Thyroid gland (tissue), 4 donors: Measurements from ENCODE around the gene OR13A1. TPM values are rescaled to one million over a fixed set of nuclear protein-coding genes. Genes with fewer than 3 reads are reported as not detected.
"Not testable (repeated sequence)": the region's sequence is repeated elsewhere in the genome, so short reads cannot be mapped to it uniquely, and the experiment has no call there.

ENCODE experiments used
- DNase-seq, 2 donors: peaks; one replicate each; pipeline ENCODE4 v3.0.0-alpha.2; 2019
- H3K27ac ChIP-seq, 3 donors: fragments of 200-600 bp; sonication (generic); 1 replicate in 2 of 3; 2 replicates in 1 of 3; pipeline ENCODE4 v1.5.1; 2016 to 2019; ENCODE audit warnings: mild to moderate bottlenecking in 1 of 3, moderate library complexity in 1 of 3
- H3K27me3 ChIP-seq: fragments of 200-600 bp; sonication (generic); one replicate; pipeline ENCODE4 v1.5.1; 2019
- H3K36me3 ChIP-seq, 2 donors: fragments of 200-600 bp; sonication (generic); one replicate each; pipeline ENCODE4 v1.5.1; 2016 to 2019
- H3K4me1 ChIP-seq, 2 donors: fragments of 200-600 bp; sonication (generic); one replicate each; pipeline ENCODE4 v1.5.1; 2017 to 2019
- H3K4me3 ChIP-seq, 3 donors: fragments of 200-600 bp; sonication (generic); replicated peaks in 1 of 3; 1 replicate in 2 of 3; 2 replicates in 1 of 3; pipeline ENCODE4 v1.5.1; 2016; ENCODE audit warnings: mild to moderate bottlenecking in 1 of 3
- H3K9me3 ChIP-seq: fragments of 200-600 bp; sonication (generic); one replicate; pipeline ENCODE4 v1.5.1; 2017
- POLR2A ChIP-seq, 2 donors: fragments of 450-650 bp; IDR thresholded peaks; one replicate each; pipeline ENCODE4 v1.6.1; 2017; ENCODE audit warnings: antibody characterized with exemption in 2 of 2, mild to moderate bottlenecking in 2 of 2, moderate library complexity in 1 of 2
- WGBS, 2 donors: methylation state at CpG; one replicate each; pipeline ENCODE4 v1.1.5; 2017; 5-methylcytosine and 5-hydroxymethylcytosine counted together
- intact Hi-C: fragments of 100-400 bp; cut with DNase I; formaldehyde crosslinking; loops from one replicate; pipeline ENCODE4 v1.15.1; 2023
- total RNA-seq, 4 donors: library from RNA; depleted of rRNA; stranded (reverse); fragments of >200 nt; gene quantifications; one replicate each; pipeline ENCODE4 v1.2.3, GENCODE V29; 2016
- TF ChIP-seq, protein P1 (sequence below), 6 experiments: fragments of 200-600 bp in 3 of 6; fragments of 450-650 bp in 3 of 6; sonication (generic) in 3 of 6; IDR thresholded peaks; one replicate each; pipeline ENCODE4 v1.5.1; 2016 to 2019; ENCODE audit warnings: antibody characterized with exemption in 6 of 6, mild to moderate bottlenecking in 2 of 6, inconsistent platforms in 1 of 6, moderate library complexity in 1 of 6

The OR13A1 gene
- not detected for total RNA-seq

DNA sequence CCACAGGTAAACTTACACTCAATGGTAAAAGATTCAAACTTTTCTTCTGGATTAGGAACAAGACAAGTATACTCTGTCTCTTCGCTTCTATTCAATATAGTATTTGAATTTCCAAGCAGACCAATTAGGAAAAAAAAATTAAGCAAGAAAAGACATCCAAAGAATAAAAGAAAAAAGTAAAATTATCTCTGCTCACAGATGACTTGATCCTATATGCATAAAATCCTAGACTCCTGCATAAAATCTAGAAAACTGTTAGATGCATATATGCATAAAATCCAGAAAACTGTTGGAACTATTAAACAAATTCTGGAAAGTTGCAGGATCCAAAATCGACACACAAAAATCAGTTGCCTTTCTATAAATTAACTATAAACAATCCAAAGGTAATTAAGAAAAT, at the start of gene OR13A1:
Gene OR13A1 (minus strand): TSS at position 101 of the 400 bp plus-strand sequence. CDS start 11,186 bp downstream, outside the sequence.
- TF ChIP-seq, protein P1, sequence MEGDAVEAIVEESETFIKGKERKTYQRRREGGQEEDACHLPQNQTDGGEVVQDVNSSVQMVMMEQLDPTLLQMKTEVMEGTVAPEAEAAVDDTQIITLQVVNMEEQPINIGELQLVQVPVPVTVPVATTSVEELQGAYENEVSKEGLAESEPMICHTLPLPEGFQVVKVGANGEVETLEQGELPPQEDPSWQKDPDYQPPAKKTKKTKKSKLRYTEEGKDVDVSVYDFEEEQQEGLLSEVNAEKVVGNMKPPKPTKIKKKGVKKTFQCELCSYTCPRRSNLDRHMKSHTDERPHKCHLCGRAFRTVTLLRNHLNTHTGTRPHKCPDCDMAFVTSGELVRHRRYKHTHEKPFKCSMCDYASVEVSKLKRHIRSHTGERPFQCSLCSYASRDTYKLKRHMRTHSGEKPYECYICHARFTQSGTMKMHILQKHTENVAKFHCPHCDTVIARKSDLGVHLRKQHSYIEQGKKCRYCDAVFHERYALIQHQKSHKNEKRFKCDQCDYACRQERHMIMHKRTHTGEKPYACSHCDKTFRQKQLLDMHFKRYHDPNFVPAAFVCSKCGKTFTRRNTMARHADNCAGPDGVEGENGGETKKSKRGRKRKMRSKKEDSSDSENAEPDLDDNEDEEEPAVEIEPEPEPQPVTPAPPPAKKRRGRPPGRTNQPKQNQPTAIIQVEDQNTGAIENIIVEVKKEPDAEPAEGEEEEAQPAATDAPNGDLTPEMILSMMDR (IDR thresholded peaks at IDR 0.05) = no peak
- TF ChIP-seq POLR2A (IDR thresholded peaks at IDR 0.05) = no peak
- Histone ChIP-seq H3K4me1 (no peaks in the 10 kb centered on the region), H3K4me3 (no peak within 1 kb of the TSS), H3K9me3 (no peaks in the 10 kb centered on the region), H3K27ac (no peak within 1 kb of the TSS), H3K27me3 (no peaks in the 10 kb centered on the region), H3K36me3 (no peaks in the 10 kb centered on the region)
- intact Hi-C loops = no loop called here
- 79 to 83% methylated on average over 2 of the region's 2 CpGs for WGBS, 2 donors
- no peak for DNase-seq

DNA sequence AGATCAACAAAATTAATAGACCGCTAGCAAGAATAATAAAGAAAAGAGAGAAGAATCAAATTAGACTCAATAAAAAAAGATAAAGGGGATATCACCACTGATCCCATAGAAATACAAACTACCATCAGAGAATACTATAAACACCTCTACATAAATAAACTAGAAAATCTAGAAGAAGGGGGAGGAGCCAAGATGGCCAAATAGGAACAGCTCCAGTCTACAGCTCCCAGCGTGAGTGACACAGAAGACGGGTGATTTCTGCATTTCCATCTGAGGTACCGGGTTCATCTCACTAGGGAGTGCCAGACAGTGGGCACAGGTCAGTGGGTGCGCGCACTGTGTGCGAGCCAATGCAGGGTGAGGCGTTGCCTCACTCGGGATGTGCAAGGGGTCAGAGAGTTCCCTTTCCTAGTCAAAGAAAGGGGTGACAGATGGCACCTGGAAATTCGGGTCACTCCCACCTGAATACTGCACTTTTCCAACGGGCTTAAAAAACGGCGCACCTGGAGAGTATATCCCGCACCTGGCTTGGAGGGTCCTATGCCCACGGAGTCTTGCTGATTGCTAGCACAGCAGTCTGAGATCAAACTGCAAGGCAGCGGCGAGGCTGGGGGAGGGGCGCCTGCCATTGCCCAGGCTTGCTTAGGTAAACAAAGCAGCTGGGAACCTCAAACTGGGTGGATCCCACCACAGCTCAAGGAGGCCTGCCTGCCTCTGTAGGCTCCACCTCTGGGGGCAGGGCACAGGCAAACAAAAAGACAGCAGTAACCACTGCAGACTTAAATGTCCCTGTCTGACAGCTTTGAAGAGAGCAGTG, 46.8 kb upstream of the OR13A1 start:
- H3K4me1 ChIP-seq, DNase-seq, H3K9me3 ChIP-seq, intact Hi-C loops, H3K4me3 ChIP-seq, H3K27me3 ChIP-seq, H3K36me3 ChIP-seq, H3K27ac ChIP-seq: not testable (repeated sequence)
- 52 to 57% methylated on average over 18 of the region's 18 CpGs for WGBS, 2 donors

GRCh38 chr10:45358961-45359360, 43.6 kb upstream of the OR13A1 start:
- WGBS, 2 donors = 55 to 61% methylated on average over 5 to 7 of the region's 7 CpGs
- intact Hi-C loops = not testable (repeated sequence)

GRCh38 chr10:45355494-45355893, 40.1 kb upstream of the OR13A1 start:
- H3K27ac ChIP-seq = no peak overlapping the region
- no peak for TF ChIP-seq POLR2A (IDR thresholded peaks at IDR 0.05)
- TF ChIP-seq, protein P1 (IDR thresholded peaks at IDR 0.05) = no peak
- no peaks in the 10 kb centered on the region for H3K9me3 ChIP-seq
- WGBS, 2 donors = 89 to 95% methylated on average over 4 of the region's 4 CpGs
- H3K36me3 ChIP-seq = no peaks in the 10 kb centered on the region
- H3K4me3 ChIP-seq = no peak overlapping the region
- peaks cover 0 to 9% of the 10 kb centered on the region in 2 donors for H3K4me1 ChIP-seq
- intact Hi-C loops = no loop called here
- DNase-seq = no peak
- H3K27me3 ChIP-seq = peaks cover 3% of the 10 kb centered on the region

More at GRCh38 chr10:45358961-45359360, 43.6 kb upstream of the OR13A1 start:
- H3K9me3 ChIP-seq, H3K27ac ChIP-seq, H3K4me1 ChIP-seq, H3K4me3 ChIP-seq, H3K27me3 ChIP-seq, DNase-seq, H3K36me3 ChIP-seq: not testable (repeated sequence)

- intact Hi-C loops = no loop called here
- 75 to 90% methylated on average over 3 of the region's 3 CpGs for WGBS, 2 donors
These were observed 38.9 kb upstream of the OR13A1 start for GRCh38 chr10:45354261-45354660.

GRCh38 chr10:45353186-45353585, 37.8 kb upstream of the OR13A1 start:
- DNase-seq = peak; percentile 54 to 67
- Histone ChIP-seq H3K27me3 (peaks cover 3% of the 10 kb centered on the region), H3K27ac (no peak overlapping the region), H3K4me1 (peaks cover 0 to 9% of the 10 kb centered on the region in 2 donors), H3K9me3 (no peaks in the 10 kb centered on the region), H3K36me3 (no peaks in the 10 kb centered on the region), H3K4me3 (no peak overlapping the region)
- intact Hi-C loops = no loop called here
- TF ChIP-seq, protein P1 (IDR thresholded peaks at IDR 0.05) = no peak
- TF ChIP-seq POLR2A (IDR thresholded peaks at IDR 0.05) = no peak
- WGBS, 2 donors = 60 to 64% methylated on average over 1 of the region's 1 CpG

More at GRCh38 chr10:45354261-45354660, 38.9 kb upstream of the OR13A1 start:
- no peaks in the 10 kb centered on the region for H3K9me3 ChIP-seq
- peak in 1 of 2 donors; percentile 14 for DNase-seq
- H3K4me1 ChIP-seq = peaks cover 0 to 9% of the 10 kb centered on the region in 2 donors
- H3K4me3 ChIP-seq = no peak overlapping the region
- TF ChIP-seq, protein P1 (IDR thresholded peaks at IDR 0.05) = no peak
- TF ChIP-seq POLR2A (IDR thresholded peaks at IDR 0.05) = no peak
- H3K27me3 ChIP-seq = peaks cover 3% of the 10 kb centered on the region
- no peak overlapping the region for H3K27ac ChIP-seq
- no peaks in the 10 kb centered on the region for H3K36me3 ChIP-seq

GRCh38 chr10:45348196-45348765, 32.9 kb upstream of the OR13A1 start:
- WGBS, 2 donors = 83 to 100% methylated on average over 7 to 17 of the region's 31 CpGs
- H3K9me3 ChIP-seq, H3K27me3 ChIP-seq, H3K36me3 ChIP-seq, H3K4me1 ChIP-seq, H3K4me3 ChIP-seq, intact Hi-C loops, DNase-seq, H3K27ac ChIP-seq: not testable (repeated sequence)

DNA sequence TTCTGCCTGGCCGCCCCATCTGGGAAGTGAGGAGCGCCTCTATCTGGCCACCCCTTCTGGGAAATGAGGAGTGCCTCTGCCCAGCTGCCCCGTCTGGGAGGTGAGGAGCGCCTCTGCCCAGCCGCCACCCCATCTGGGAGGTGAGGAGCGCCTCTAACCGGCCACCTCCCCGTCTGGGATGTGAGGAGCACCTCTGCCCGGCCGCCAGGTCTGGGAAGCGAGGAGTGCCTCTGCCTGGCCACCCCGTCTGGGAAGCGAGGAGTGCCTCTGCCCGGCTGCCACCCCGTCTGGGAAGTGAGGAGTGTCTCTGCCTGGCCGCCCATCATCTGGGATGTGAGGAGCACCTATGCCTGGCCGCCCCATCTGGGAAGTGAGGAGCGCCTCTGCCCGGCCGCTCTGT, 32.1 kb upstream of the OR13A1 start:
- H3K27ac ChIP-seq, H3K36me3 ChIP-seq, intact Hi-C loops, H3K27me3 ChIP-seq, H3K9me3 ChIP-seq, DNase-seq, H3K4me3 ChIP-seq, H3K4me1 ChIP-seq: not testable (repeated sequence)
- WGBS, 2 donors = 88 to 90% methylated on average over 6 to 13 of the region's 20 CpGs
